Measurements from ENCODE around the gene MGRN1.

GRCh38 chr16:4607841-4608703 is 16.6 kb upstream of the MGRN1 start:
- TF ChIP-seq GATA3 (IDR thresholded peaks at IDR 0.05; ENCODE audit: low read depth, low read length) (no peak), GATA2 (IDR thresholded peaks at IDR 0.05; ENCODE audit: low read depth, low read length) (no peak)
